GM12878 (cell line): ENCODE data around the gene NECTIN1. TPM values are rescaled to one million over a fixed set of nuclear protein-coding genes. Genes with fewer than 3 reads are reported as not detected.
"Not testable (repeated sequence)": the region's sequence is repeated elsewhere in the genome, so short reads cannot be mapped to it uniquely, and the experiment has no call there.

Experiments
- ATAC-seq: fragments of 200-7000 bp; cut with Tn5 transposase; 3 replicates; pipeline ENCODE4 v1.9.1; 2020; ENCODE audit warnings: mild to moderate bottlenecking, moderate library complexity
- BruUV-seq: library from RNA; stranded (reverse); fragments of 400-500 nt; replicated peaks from 2 replicates; lab custom pipeline; 2021; lab: Mats Ljungman, UMichigan
- CTCF ChIA-PET: fragments of 300-600 bp; sonication (Branson Sonifier 250); formaldehyde crosslinking; extraction: SDS; loops from one replicate; lab custom pipeline; 2021; ENCODE audit warnings: inconsistent platforms; lab: Yijun Ruan, JAX
- POLR2A ChIA-PET: fragments of 350-600 bp; formaldehyde crosslinking; extraction: SDS; loops from one replicate; lab custom pipeline; 2021; ENCODE audit warnings: inconsistent platforms; lab: Charles Lee
- RAD21 ChIA-PET: fragments of 300-600 bp; sonication (Branson Sonifier 250); formaldehyde crosslinking; loops from one replicate; lab custom pipeline; 2023; ENCODE audit warnings: antibody characterized with exemption; ENCODE audit not compliant: unreplicated experiment; lab: Charles Lee
- SMC1A ChIA-PET: fragments of 300-600 bp; sonication (Branson Sonifier 250); formaldehyde crosslinking; loops from one replicate; lab custom pipeline; 2023; ENCODE audit not compliant: unreplicated experiment, uncharacterized antibody; lab: Charles Lee
- DNase-seq: peaks from one replicate; pipeline ENCODE4 v3.0.0-alpha.2; 2011; ENCODE audit warnings: low read depth, low spot score
- FAIRE-seq: peaks from 3 replicates; lab custom pipeline; 2011; peaks lifted over from hg19 to GRCh38; lab: Jason Lieb, UNC
- H2AFZ ChIP-seq: 2 replicates; pipeline ENCODE4 v1.6.0; 2011; ENCODE audit warnings: low read depth, low read length, control low read depth; ENCODE audit not compliant: control insufficient read depth
- H3K27ac ChIP-seq: 2 replicates; pipeline ENCODE4 v1.5.1; 2011; ENCODE audit warnings: control low read depth; ENCODE audit not compliant: control insufficient read depth, insufficient read depth
- H3K27me3 ChIP-seq, 2 experiments: replicated peaks in 1 of 2; 2 replicates each; pipeline versions ENCODE4 v1.6.0 to v1.6.1; 2011; ENCODE audit warnings: low read length in 1 of 2; ENCODE audit not compliant: control insufficient read depth in 2 of 2, insufficient read depth in 2 of 2
- H3K36me3 ChIP-seq, 2 experiments: 2 replicates each; pipeline ENCODE4 v1.5.1; 2011; ENCODE audit warnings: low read length in 1 of 2; ENCODE audit not compliant: control insufficient read depth in 2 of 2, insufficient read depth in 2 of 2
- H3K4me1 ChIP-seq: 2 replicates; pipeline ENCODE4 v1.6.1; 2011; ENCODE audit warnings: mild to moderate bottlenecking, low read length, moderate library complexity, mixed read lengths; ENCODE audit not compliant: control insufficient read depth, insufficient read depth
- H3K4me2 ChIP-seq: 2 replicates; pipeline ENCODE4 v1.6.0; 2011; ENCODE audit warnings: control low read depth; ENCODE audit not compliant: control insufficient read depth, insufficient read depth
- H3K4me3 ChIP-seq: fragments of 200-600 bp; sonication (generic); 2 replicates; pipeline ENCODE4 v1.5.1; 2016
- H3K79me2 ChIP-seq: 2 replicates; pipeline ENCODE4 v1.6.0; 2011; ENCODE audit warnings: low read length; ENCODE audit not compliant: control insufficient read depth, insufficient read depth
- H3K9ac ChIP-seq: 2 replicates; pipeline ENCODE4 v1.8.0; 2011; ENCODE audit warnings: low read length, control low read depth, mixed read lengths; ENCODE audit not compliant: control insufficient read depth, insufficient read depth
- H3K9me3 ChIP-seq: replicated peaks from 3 replicates; pipeline ENCODE4 v1.5.1; 2011; ENCODE audit warnings: mild to moderate bottlenecking, low read length; ENCODE audit not compliant: control insufficient read depth, insufficient read depth
- H4K20me1 ChIP-seq: 2 replicates; pipeline ENCODE4 v1.6.0; 2011; ENCODE audit not compliant: control insufficient read depth, insufficient read depth
- PML ChIP-seq: IDR thresholded peaks from 2 replicates; pipeline ENCODE4 v1.6.1; 2012; ENCODE audit warnings: low read length, inconsistent platforms
- POU2F2 ChIP-seq: IDR thresholded peaks from 3 replicates; pipeline ENCODE4 v1.6.1; 2011; ENCODE audit warnings: low read depth, mild to moderate bottlenecking, low read length, borderline replicate concordance
- SMARCA5 ChIP-seq: fragments of 450-650 bp; IDR thresholded peaks from 2 replicates; pipeline ENCODE4 v1.6.1; 2017; ENCODE audit warnings: mild to moderate bottlenecking
- WGBS: methylation state at CpG from one replicate; pipeline ENCODE4 v1.1.6; 2016; ENCODE audit warnings: low lambda C conversion rate; ENCODE audit not compliant: insufficient replicate concordance, insufficient coverage; ENCODE audit errors: missing lambda C conversion rate; 5-methylcytosine and 5-hydroxymethylcytosine counted together
- in situ Hi-C: fragments of 300-500 bp; cut with MboI; formaldehyde crosslinking; loops from 9 replicates; pipeline ENCODE4 v1.14.3; 2018; ENCODE audit warnings: mixed read lengths
- intact Hi-C: fragments of 100-400 bp; cut with micrococcal nuclease; formaldehyde crosslinking; loops from one replicate; pipeline ENCODE4 v1.14.2; 2022; ENCODE audit not compliant: unreplicated experiment
- polyA plus RNA-seq, 11 experiments: library from polyadenylated mRNA; depleted of rRNA in 4 of 11; unstranded in 6 of 11; stranded (reverse) in 5 of 11; fragments of >200 nt; fragmentation: Nextera tagmentation in 4 of 11; fragmentation: Illumina TruSeq in 1 of 11; extraction: Ambion mirVana in 4 of 11; extraction: Trizol in 1 of 11; gene quantifications; 1 replicate in 1 of 11; 2 replicates in 10 of 11; pipeline versions ENCODE4 v1.2.1 to v1.2.3, GENCODE V29; 2011 to 2016; ENCODE audit warnings: inconsistent platforms in 2 of 11, missing spikeins in 2 of 11, low read depth in 1 of 11
- total RNA-seq, 4 experiments: library from RNA; depleted of rRNA in 3 of 4; stranded (reverse); fragments of >200 nt in 3 of 4; fragmentation: Illumina TruSeq in 1 of 4; extraction: Trizol in 1 of 4; gene quantifications; 2 replicates each; pipeline versions ENCODE4 v1.2.1 to v1.2.3, GENCODE V29; 2013 to 2021

Gene NECTIN1
- total and polyA plus RNA-seq, 10 of the 15 experiments (the other 5 are each of a cell fraction or from before 2014, with no cell fraction given), result 0.97 to 9.2 (median 2.3) TPM

GRCh38 chr11:119599864-119600541 lies 129.0 kb downstream of the NECTIN1 start:
- TF ChIP-seq PML (no peak), POU2F2 (peak; percentile 14; the same call in 1 of the 3 replicates), SMARCA5 (no peak)
- no peaks in the 10 kb centered on the region for H3K79me2 ChIP-seq
- FAIRE-seq, result no peak
- ChIA-PET POLR2A (no interaction called here), SMC1A (interaction anchor here (0.6 kb wide), 1 partner anchor 352 kb away, joined by 5 read pairs; no protein-coding TSS in a partner anchor), RAD21 (no interaction called here), CTCF (no interaction called here)
- DNase-seq, result no peak
- WGBS, result 17% methylated on average over 10 of the region's 10 CpGs
- no peaks in the 10 kb centered on the region for H4K20me1 ChIP-seq
- H3K4me1 ChIP-seq, result no peaks in the 10 kb centered on the region
- no TSS peak for BruUV-seq
- H3K36me3 ChIP-seq, result no peaks in the 10 kb centered on the region
- in situ Hi-C loops, result no loop called here
- H3K27ac ChIP-seq, result no peak overlapping the region
- no peak; the same call in 1 of the 3 replicates for ATAC-seq
- no peak overlapping the region for H3K9ac ChIP-seq
- H3K4me3 ChIP-seq, result no peak overlapping the region
- H2AFZ ChIP-seq, result no peak overlapping the region
- no peak overlapping the region for H3K4me2 ChIP-seq
- intact Hi-C loops, result no loop called here
- no peaks in the 10 kb centered on the region for H3K9me3 ChIP-seq
- H3K27me3 ChIP-seq, result peaks cover 0 to 2% of the 10 kb centered on the region in 2 experiments; a peak in 2 of 4 replicates

GRCh38 chr11:119595941-119596340 lies 133.1 kb downstream of the NECTIN1 start:
- H3K4me1 ChIP-seq, H3K79me2 ChIP-seq, SMC1A ChIA-PET, H4K20me1 ChIP-seq, CTCF ChIA-PET, H3K4me2 ChIP-seq, DNase-seq, H3K9me3 ChIP-seq, BruUV-seq, RAD21 ChIA-PET, H3K27ac ChIP-seq, H3K27me3 ChIP-seq, FAIRE-seq, intact Hi-C loops, H3K36me3 ChIP-seq, POLR2A ChIA-PET, ATAC-seq, H2AFZ ChIP-seq, H3K4me3 ChIP-seq, in situ Hi-C loops, H3K9ac ChIP-seq: not testable (repeated sequence)
- WGBS, result 0% methylated on average over 2 of the region's 2 CpGs
